ENCODE results near the gene THSD7B.

- TF ChIP-seq CTCF (IDR thresholded peaks at IDR 0.05 in 8 of 11, conservative IDR thresholded peaks at IDR 0.05 in 3 of 11): no peak
- no peak for TF ChIP-seq POLR2AphosphoS5 (IDR thresholded peaks at IDR 0.05)
Observed at GRCh38 chr2:137508739-137509384, 743.5 kb downstream of the THSD7B start.

All from spleen (tissue), 7 donors.